Panc1 (cell line): Measurements from ENCODE around the gene SMARCA1.

Source experiments
- CTCF ChIP-seq: fragments of 450-650 bp; IDR thresholded peaks from 2 replicates; pipeline ENCODE4 v1.5.1; 2017; ENCODE audit warnings: mild to moderate bottlenecking
- POLR2AphosphoS5 ChIP-seq: IDR thresholded peaks from 2 replicates; pipeline ENCODE4 v1.6.1; 2012; ENCODE audit warnings: mild to moderate bottlenecking, low read depth, low read length, moderate library complexity
- REST ChIP-seq, 2 experiments: IDR thresholded peaks; 2 replicates each; pipeline ENCODE4 v1.6.1; 2011 to 2012; ENCODE audit warnings: low read depth in 2 of 2, control low read depth in 1 of 2, low read length in 1 of 2, mild to moderate bottlenecking in 1 of 2, moderate library complexity in 1 of 2; ENCODE audit not compliant: insufficient read depth in 1 of 2
- SIN3A ChIP-seq: IDR thresholded peaks from 2 replicates; pipeline ENCODE4 v1.6.1; 2012; ENCODE audit warnings: low read depth, mild to moderate bottlenecking, low read length, moderate library complexity, borderline replicate concordance; ENCODE audit not compliant: insufficient read depth
- TCF7L2 ChIP-seq: IDR thresholded peaks from 2 replicates; pipeline ENCODE4 v1.6.1; 2011; ENCODE audit warnings: mild to moderate bottlenecking, low read depth, low read length, inconsistent platforms

DNA sequence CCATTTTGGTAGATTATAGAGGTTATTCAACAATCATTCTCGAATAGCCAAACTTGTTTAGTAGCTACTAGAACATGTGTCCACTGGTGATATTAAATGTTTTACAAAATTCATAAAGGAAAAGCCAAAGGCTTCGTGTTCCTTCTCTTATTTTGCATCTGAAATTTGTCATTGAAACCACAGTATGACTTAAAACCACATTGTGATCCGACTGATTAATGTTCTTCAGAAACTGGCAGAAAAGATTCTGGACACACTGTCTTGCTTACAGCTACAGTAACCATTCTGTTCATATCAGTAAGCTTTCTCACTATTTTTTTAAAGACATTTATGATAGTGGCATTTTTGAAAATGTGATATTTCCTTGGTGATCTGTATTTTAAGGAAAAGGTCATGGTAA lies 2.6 kb upstream of the SMARCA1 start:
- TF ChIP-seq POLR2AphosphoS5: no peak
- no peak for TF ChIP-seq CTCF
- TF ChIP-seq REST (IDR thresholded peaks at IDR 0.05; ENCODE audit: insufficient read depth in 1 of 2, low read depth in 2 of 2, low read length in 1 of 2): no peak
- TF ChIP-seq SIN3A: no peak
- no peak for TF ChIP-seq TCF7L2
